Aorta (tissue), 5 donors: Measurements from ENCODE around the gene TOR1B. TPM values are rescaled to one million over a fixed set of nuclear protein-coding genes. Genes with fewer than 3 reads are reported as not detected.
"Not testable (repeated sequence)": the region's sequence is repeated elsewhere in the genome, so short reads cannot be mapped to it uniquely, and the experiment has no call there.

Source experiments
- ATAC-seq: fragments of 200-7000 bp; cut with Tn5 transposase; one replicate; pipeline ENCODE4 v1.9.1; 2022; ENCODE audit warnings: moderate library complexity; ENCODE audit not compliant: low FRiP score
- DNase-seq, 2 donors: peaks; one replicate each; pipeline ENCODE4 v3.0.0-alpha.2; 2020
- H3K27ac ChIP-seq, 2 donors: one replicate each; pipeline ENCODE4 v1.5.1; 2013; ENCODE audit warnings: low read length in 2 of 2, mild to moderate bottlenecking in 2 of 2, moderate library complexity in 2 of 2, control low read depth in 1 of 2, inconsistent platforms in 1 of 2, low read depth in 1 of 2
- H3K27me3 ChIP-seq, 2 donors: one replicate each; pipeline ENCODE4 v1.6.1; 2013; ENCODE audit warnings: control low read depth in 1 of 2, low read length in 1 of 2, mild to moderate bottlenecking in 1 of 2, moderate library complexity in 1 of 2; ENCODE audit not compliant: insufficient read depth in 2 of 2, control insufficient read depth in 1 of 2
- H3K36me3 ChIP-seq, 2 donors: one replicate each; pipeline ENCODE4 v1.6.1; 2013; ENCODE audit warnings: control low read depth in 1 of 2, low read length in 1 of 2, mild to moderate bottlenecking in 1 of 2; ENCODE audit not compliant: insufficient read depth in 2 of 2, control insufficient read depth in 1 of 2
- H3K4me1 ChIP-seq, 2 donors: one replicate each; pipeline ENCODE4 v1.6.1; 2013; ENCODE audit warnings: low read length in 2 of 2, control low read depth in 1 of 2, mild to moderate bottlenecking in 1 of 2, moderate library complexity in 1 of 2; ENCODE audit not compliant: insufficient read depth in 2 of 2, control insufficient read depth in 1 of 2
- H3K4me3 ChIP-seq, 2 donors: one replicate each; pipeline ENCODE4 v1.5.1; 2013; ENCODE audit warnings: low read length in 2 of 2, control low read depth in 1 of 2, mild to moderate bottlenecking in 1 of 2
- H3K9me3 ChIP-seq: one replicate; pipeline ENCODE4 v1.6.1; 2013; ENCODE audit warnings: mild to moderate bottlenecking, low read length; ENCODE audit not compliant: control insufficient read depth
- WGBS, 2 donors: extraction: QIAGEN DNeasy Blood & Tissue Kit; methylation state at CpG; one replicate each; pipeline ENCODE4 v1.1.7; 2013; 5-methylcytosine and 5-hydroxymethylcytosine counted together
- intact Hi-C, 2 donors: fragments of 100-400 bp; cut with DNase I; formaldehyde crosslinking; loops; one replicate each; pipeline versions ENCODE4 v1.14.2 to v1.15.0; 2022
- polyA plus RNA-seq, 2 donors: library from polyadenylated mRNA; stranded (reverse); fragments of 200-250 nt; gene quantifications; one replicate each; pipeline ENCODE4 v1.2.3, GENCODE V29; 2013
- total RNA-seq, 2 donors: library from RNA; stranded (reverse); fragmentation: NEBNext Ultra II Directional; extraction: Animal tissue kit (Norgen Biotek cat#: 25700); gene quantifications; one replicate each; pipeline ENCODE4 v1.2.1, GENCODE V29; 2021
- donor health status: healthy with polysubstance abuse.
- donor health status: Bipolar disorder and iron deficiency.
- donor health status: DM: no; HTN: no; CAD: no.
- donor health status: DM: no; HTN: no; CAD: no.
- donor health status: DM: yes; HTN: yes; CAD: no.

TOR1B gene
- total and polyA plus RNA-seq, 4 donors, result 11.4 to 24.3 (median 20.0) TPM

- Histone ChIP-seq H3K27me3 (no peaks in the 10 kb centered on the region), H3K4me1 (no peaks in the 10 kb centered on the region), H3K4me3 (no peak overlapping the region), H3K9me3 (no peaks in the 10 kb centered on the region), H3K27ac (no peak overlapping the region), H3K36me3 (no peaks in the 10 kb centered on the region)
- intact Hi-C loops, result loop anchor here in 1 of 2 donors (5.0 kb wide), 1 partner anchor 44 kb away; no protein-coding TSS in a partner anchor
- no peak for ATAC-seq
- DNase-seq, result no peak
- 76 to 83% methylated on average over 8 of the region's 8 CpGs for WGBS, 2 donors
These were observed 21.9 kb upstream of the TOR1B start for GRCh38 chr9:129781131-129781530.

GRCh38 chr9:129781981-129782380 is 21.0 kb upstream of the TOR1B start:
- ATAC-seq, result no peak
- WGBS, 2 donors, result 74 to 78% methylated on average over 5 of the region's 5 CpGs
- intact Hi-C loops, result loop anchor here (2.0 to 5.0 kb wide), 2 partner anchors 43 to 45 kb away; no protein-coding TSS in a partner anchor
- Histone ChIP-seq H3K27me3 (no peaks in the 10 kb centered on the region), H3K4me1 (no peaks in the 10 kb centered on the region), H3K36me3 (no peaks in the 10 kb centered on the region), H3K9me3 (no peaks in the 10 kb centered on the region), H3K27ac (no peak overlapping the region), H3K4me3 (no peak overlapping the region)
- no peak for DNase-seq

DNA sequence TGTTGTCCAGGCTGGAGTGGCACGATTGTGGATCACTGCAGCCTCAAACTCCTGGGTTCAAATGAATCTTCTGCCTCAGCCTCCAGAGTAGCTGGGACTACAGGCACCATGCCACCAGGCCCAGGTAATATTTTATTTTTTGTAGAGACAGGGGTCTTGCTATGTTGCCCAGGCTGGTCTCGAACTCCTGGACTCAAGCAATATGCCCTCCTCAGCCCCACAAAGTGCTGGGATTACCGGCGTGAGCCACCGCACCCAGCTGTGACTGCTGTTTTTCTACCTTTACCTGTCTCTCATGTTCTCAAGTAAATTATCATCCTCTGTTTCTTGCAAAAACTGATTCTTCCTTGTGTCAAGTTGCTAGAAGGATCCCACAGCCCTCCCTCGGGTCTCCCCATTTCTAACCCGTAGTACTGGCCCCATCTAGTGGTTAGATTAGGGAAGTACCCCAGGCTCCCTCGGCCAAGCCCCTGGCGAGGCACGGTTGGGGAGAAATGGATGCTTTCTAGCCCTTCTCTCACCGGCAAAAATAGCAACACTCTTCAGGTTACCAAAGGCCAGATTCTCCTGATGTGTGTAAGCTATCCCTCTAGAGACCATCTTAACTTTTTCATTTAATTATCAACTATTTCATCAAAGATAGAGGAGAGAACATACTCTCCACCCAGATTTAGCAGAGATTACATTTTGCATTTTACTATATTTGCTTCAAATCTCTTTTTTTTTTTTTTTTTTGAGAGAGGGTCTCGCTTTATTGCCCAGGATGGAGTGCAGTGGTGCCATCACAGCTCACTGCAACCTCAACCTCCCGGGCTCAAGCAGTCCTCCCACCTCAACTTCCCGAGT is 19.2 kb upstream of the TOR1B start:
- no peaks in the 10 kb centered on the region for H3K4me1 ChIP-seq
- intact Hi-C loops, result loop anchor here (1.0 to 5.0 kb wide), 3 partner anchors 45 to 141 kb away; partner anchors contain the start of gene ASB6 (in 2 of the 2)
- no peaks in the 10 kb centered on the region for H3K9me3 ChIP-seq
- peak; percentile 77 to 82 for DNase-seq
- H3K36me3 ChIP-seq, result no peaks in the 10 kb centered on the region
- no peak overlapping the region for H3K27ac ChIP-seq
- no peaks in the 10 kb centered on the region for H3K27me3 ChIP-seq
- 32 to 33% methylated on average over 14 of the region's 14 CpGs for WGBS, 2 donors
- ATAC-seq, result peak; percentile 93
- no peak overlapping the region for H3K4me3 ChIP-seq

- not testable (repeated sequence) for H3K36me3 ChIP-seq
These were observed 18.0 kb upstream of the TOR1B start for GRCh38 chr9:129784970-129785369.

GRCh38 chr9:129785866-129786265 is 17.1 kb upstream of the TOR1B start:
- no peak for DNase-seq
- ATAC-seq, result no peak
- no peak overlapping the region for H3K27ac ChIP-seq
- H3K9me3 ChIP-seq, result no peaks in the 10 kb centered on the region
- WGBS, 2 donors, result 83 to 84% methylated on average over 1 of the region's 1 CpG
- H3K4me3 ChIP-seq, result no peak overlapping the region
- intact Hi-C loops, result loop anchor here in 1 of 2 donors (5.0 kb wide), 1 partner anchor 654 kb away; no protein-coding TSS in a partner anchor
- H3K27me3 ChIP-seq, result no peaks in the 10 kb centered on the region
- no peaks in the 10 kb centered on the region for H3K36me3 ChIP-seq
- no peaks in the 10 kb centered on the region for H3K4me1 ChIP-seq

More at GRCh38 chr9:129784970-129785369, 18.0 kb upstream of the TOR1B start:
- H3K27me3 ChIP-seq, H3K9me3 ChIP-seq, H3K4me3 ChIP-seq, H3K27ac ChIP-seq, ATAC-seq, DNase-seq, H3K4me1 ChIP-seq: not testable (repeated sequence)
- 75 to 76% methylated on average over 11 of the region's 11 CpGs for WGBS, 2 donors
- intact Hi-C loops, result loop anchor here in 1 of 2 donors (5.0 kb wide), 2 partner anchors 48 to 653 kb away; no protein-coding TSS in a partner anchor

- Histone ChIP-seq H3K4me3 (no peak overlapping the region), H3K9me3 (no peaks in the 10 kb centered on the region), H3K27ac (no peak overlapping the region), H3K27me3 (no peaks in the 10 kb centered on the region), H3K36me3 (no peaks in the 10 kb centered on the region), H3K4me1 (no peaks in the 10 kb centered on the region)
- ATAC-seq (no peak), DNase-seq (no peak)
- intact Hi-C loops, result loop anchor here in 1 of 2 donors (5.0 kb wide), 1 partner anchor 654 kb away; no protein-coding TSS in a partner anchor
- 85 to 89% methylated on average over 10 of the region's 10 CpGs for WGBS, 2 donors
These were observed 16.5 kb upstream of the TOR1B start for GRCh38 chr9:129786481-129786880.

DNA sequence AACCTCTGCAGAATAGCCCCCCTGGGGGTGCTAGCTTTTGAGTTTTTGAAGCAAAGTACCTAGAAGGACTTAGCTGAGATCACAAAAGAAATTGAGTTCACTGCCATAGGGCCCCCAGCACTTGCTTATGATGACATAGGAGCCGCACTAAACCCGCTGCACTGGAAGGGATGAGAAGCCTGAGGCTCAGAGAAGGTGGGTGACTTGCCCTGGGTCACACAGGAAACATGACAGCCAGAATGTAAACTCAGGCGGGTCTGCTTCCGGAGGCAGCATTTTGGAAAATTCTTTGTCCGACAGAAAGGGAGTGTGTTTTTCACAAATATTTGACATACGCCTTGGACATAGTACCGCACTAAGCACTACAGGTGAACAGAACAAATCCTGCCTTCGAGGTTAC is 8.4 kb upstream of the TOR1B start:
- intact Hi-C loops, result loop anchor here in 1 of 2 donors (5.0 kb wide), 1 partner anchor 662 kb away; no protein-coding TSS in a partner anchor
- WGBS, 2 donors, result 79% methylated on average over 8 of the region's 8 CpGs
- ATAC-seq (no peak), DNase-seq (no peak)
- H3K9me3 ChIP-seq, result no peaks in the 10 kb centered on the region
- no peaks in the 10 kb centered on the region for H3K27me3 ChIP-seq
- no peaks in the 10 kb centered on the region for H3K36me3 ChIP-seq
- no peak overlapping the region for H3K27ac ChIP-seq
- H3K4me3 ChIP-seq, result no peak overlapping the region
- no peaks in the 10 kb centered on the region for H3K4me1 ChIP-seq

DNA sequence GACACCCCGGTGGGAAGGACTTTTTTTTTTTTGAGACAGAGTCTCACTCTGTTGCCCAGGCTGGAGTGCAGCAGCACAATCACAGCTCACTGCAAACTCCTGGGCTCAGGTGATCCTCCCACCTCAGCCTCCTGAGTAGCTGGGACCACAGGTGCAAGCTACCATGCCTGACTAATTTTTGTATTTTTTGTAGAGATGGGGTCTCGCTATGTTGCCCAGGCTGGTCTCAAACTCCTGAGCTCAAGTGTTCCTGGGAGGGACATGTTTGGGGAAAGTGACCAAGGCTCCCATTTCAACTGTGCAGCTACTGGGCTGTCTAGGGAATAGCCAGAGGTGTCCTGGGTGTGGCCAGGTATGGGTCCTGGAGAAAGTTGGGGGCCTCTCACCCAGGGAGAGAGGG is 7.0 kb upstream of the TOR1B start:
- H3K4me1 ChIP-seq, DNase-seq, ATAC-seq, H3K4me3 ChIP-seq, H3K27me3 ChIP-seq, H3K36me3 ChIP-seq, H3K27ac ChIP-seq, H3K9me3 ChIP-seq, intact Hi-C loops: not testable (repeated sequence)
- 72 to 76% methylated on average over 2 of the region's 2 CpGs for WGBS, 2 donors

GRCh38 chr9:129798973-129799372 is 4.0 kb upstream of the TOR1B start:
- WGBS, 2 donors, result 52 to 60% methylated on average over 6 of the region's 6 CpGs

More at GRCh38 chr9:129798973-129799372, 4.0 kb upstream of the TOR1B start:
- no peaks in the 10 kb centered on the region for H3K9me3 ChIP-seq
- H3K27ac ChIP-seq, result no peak overlapping the region
- H3K36me3 ChIP-seq, result no peaks in the 10 kb centered on the region
- ATAC-seq (no peak), DNase-seq (no peak)
- no peaks in the 10 kb centered on the region for H3K4me1 ChIP-seq
- no peaks in the 10 kb centered on the region for H3K27me3 ChIP-seq
- intact Hi-C loops, result no loop called here
- H3K4me3 ChIP-seq, result no peak overlapping the region
